Measurements from ENCODE around the gene ESAM. TPM values are rescaled to one million over a fixed set of nuclear protein-coding genes. Genes with fewer than 3 reads are reported as not detected.

ESAM gene
- total and polyA plus RNA-seq, 10 of the 15 experiments (the other 5 are each of a cell fraction or from before 2014, with no cell fraction given): 2.7 to 43.6 (median 19.5) TPM

GRCh38 chr11:124722176-124722575 lies 39.9 kb downstream of the ESAM start:
- in situ Hi-C loops (cut with MboI) (no loop called here), intact Hi-C loops (cut with micrococcal nuclease; ENCODE audit: unreplicated experiment) (no loop called here)
- ChIA-PET CTCF (interaction anchor here (1.7 to 2.0 kb wide), 2 partner anchors 18 to 72 kb away, joined by 3 to 5 read pairs; partner anchors contain the start of gene NRGN), RAD21 (ENCODE audit: unreplicated experiment) (no interaction called here), POLR2A (no interaction called here), SMC1A (ENCODE audit: uncharacterized antibody, unreplicated experiment) (interaction anchor here (1.0 kb wide), 1 partner anchor 41 kb away, joined by 3 read pairs; no protein-coding TSS in a partner anchor)
- no peak overlapping the region for H2AFZ ChIP-seq (ENCODE audit: control insufficient read depth, low read depth, low read length)
- no peak overlapping the region for H3K4me2 ChIP-seq (ENCODE audit: control insufficient read depth, insufficient read depth)
- no peak overlapping the region for H3K9ac ChIP-seq (ENCODE audit: control insufficient read depth, insufficient read depth, low read length)
- no peaks in the 10 kb centered on the region for H3K9me3 ChIP-seq (replicated peaks; ENCODE audit: control insufficient read depth, insufficient read depth, low read length)
- no peaks in the 10 kb centered on the region for H3K79me2 ChIP-seq (ENCODE audit: control insufficient read depth, insufficient read depth, low read length)
- no peak for ATAC-seq
- H3K27me3 ChIP-seq (replicated peaks in 1 of 2; ENCODE audit: control insufficient read depth in 2 of 2, insufficient read depth in 2 of 2, low read length in 1 of 2): peaks cover 0 to 10% of the 10 kb centered on the region in 2 experiments; a peak in 1 of 4 replicates
- no peaks in the 10 kb centered on the region for H3K36me3 ChIP-seq (ENCODE audit: control insufficient read depth in 2 of 2, insufficient read depth in 2 of 2, low read length in 1 of 2)
- DNase-seq (ENCODE audit: low read depth, low spot score): no peak
- H3K4me1 ChIP-seq (ENCODE audit: control insufficient read depth, insufficient read depth, low read length): peaks cover 7% of the 10 kb centered on the region
- no peak overlapping the region for H3K27ac ChIP-seq (ENCODE audit: control insufficient read depth, insufficient read depth)
- TF ChIP-seq JUND (IDR thresholded peaks at IDR 0.05; ENCODE audit: low read depth, low read length) (no peak), BRCA1 (IDR thresholded peaks at IDR 0.05; ENCODE audit: low read depth, low read length) (no peak), BMI1 (IDR thresholded peaks at IDR 0.05; ENCODE audit: borderline replicate concordance) (no peak), BHLHE40 (IDR thresholded peaks at IDR 0.05; ENCODE audit: borderline replicate concordance in 1 of 2, low read depth in 2 of 2, low read length in 1 of 2) (no peak), SIX5 (IDR thresholded peaks at IDR 0.05; ENCODE audit: low read depth, low read length, severe bottlenecking) (no peak), MXI1 (IDR thresholded peaks at IDR 0.05; ENCODE audit: low read depth, low read length) (no peak), BCLAF1 (IDR thresholded peaks at IDR 0.05) (no peak), NFYA (IDR thresholded peaks at IDR 0.05; ENCODE audit: borderline replicate concordance, low read depth, low read length) (no peak), FOXK2 (IDR thresholded peaks at IDR 0.05) (no peak), RCOR1 (conservative IDR thresholded peaks at IDR 0.05; ENCODE audit: low read depth, low read length) (no peak), RELB (IDR thresholded peaks at IDR 0.05; ENCODE audit: low read depth) (no peak), MAX (IDR thresholded peaks at IDR 0.05; ENCODE audit: low read depth, low read length) (no peak), ZNF384 (IDR thresholded peaks at IDR 0.05; ENCODE audit: borderline replicate concordance, low read depth, low read length) (no peak), NFXL1 (IDR thresholded peaks at IDR 0.05; ENCODE audit: borderline replicate concordance) (no peak)
- WGBS (ENCODE audit: insufficient coverage, insufficient replicate concordance, low lambda C conversion rate, missing lambda C conversion rate): 0% methylated on average over 6 of the region's 6 CpGs
- no TSS peak for BruUV-seq (replicated peaks)
- FAIRE-seq: no peak
- no peaks in the 10 kb centered on the region for H4K20me1 ChIP-seq (ENCODE audit: control insufficient read depth, insufficient read depth)
- no peak overlapping the region for H3K4me3 ChIP-seq

Data from GM12878 (cell line).